HG03432 (cell line): Measurements from ENCODE around the gene PLXNA4.

Experiments used
- ATAC-seq: cut with Tn5 transposase; IDR thresholded peaks from one replicate; pipeline ENCODE4 v1.9.1; 2021; ENCODE audit warnings: mild to moderate bottlenecking, moderate library complexity; ENCODE audit not compliant: unreplicated experiment

The PLXNA4 gene

GRCh38 chr7:132422502-132423111, 153.7 kb downstream of the PLXNA4 start:
- no peak for ATAC-seq

- no peak for ATAC-seq
Observed at GRCh38 chr7:132420527-132420926, 155.7 kb downstream of the PLXNA4 start.

- no peak for ATAC-seq
Observed at GRCh38 chr7:132419542-132419941, 156.7 kb downstream of the PLXNA4 start.

- no peak for ATAC-seq
Observed at GRCh38 chr7:132418840-132419239, 157.4 kb downstream of the PLXNA4 start.

- ATAC-seq = no peak
Observed at GRCh38 chr7:132417103-132417906, 159.0 kb downstream of the PLXNA4 start.

- no peak for ATAC-seq
Observed at GRCh38 chr7:132416395-132416794, 159.9 kb downstream of the PLXNA4 start.

- ATAC-seq = no peak
Observed at GRCh38 chr7:132415259-132415658, 161.0 kb downstream of the PLXNA4 start.

- no peak for ATAC-seq
Observed at GRCh38 chr7:132414857-132415256, 161.4 kb downstream of the PLXNA4 start.

- no peak for ATAC-seq
Observed at GRCh38 chr7:132412435-132412834, 163.8 kb downstream of the PLXNA4 start.

GRCh38 chr7:132410861-132411541, 165.3 kb downstream of the PLXNA4 start:
- ATAC-seq = no peak

GRCh38 chr7:132410385-132410784, 165.9 kb downstream of the PLXNA4 start:
- ATAC-seq = no peak

GRCh38 chr7:132407764-132408163, 168.5 kb downstream of the PLXNA4 start:
- no peak for ATAC-seq

GRCh38 chr7:132406039-132406438, 170.2 kb downstream of the PLXNA4 start:
- no peak for ATAC-seq

GRCh38 chr7:132404261-132404660, 172.0 kb downstream of the PLXNA4 start:
- ATAC-seq = no peak

GRCh38 chr7:132403465-132404110, 172.7 kb downstream of the PLXNA4 start:
- ATAC-seq = no peak

GRCh38 chr7:132402751-132403245, 173.5 kb downstream of the PLXNA4 start:
- no peak for ATAC-seq

- no peak for ATAC-seq
Observed at GRCh38 chr7:132402096-132402495, 174.2 kb downstream of the PLXNA4 start.

- ATAC-seq = no peak
Observed at GRCh38 chr7:132400561-132401142, 175.6 kb downstream of the PLXNA4 start.

- ATAC-seq = no peak
Observed at GRCh38 chr7:132399367-132399766, 176.9 kb downstream of the PLXNA4 start.

- ATAC-seq = no peak
Observed at GRCh38 chr7:132398253-132398925, 177.9 kb downstream of the PLXNA4 start.
